WERI-Rb-1 (cell line): ENCODE data around the gene ENKD1.

ENCODE experiments used
- DNase-seq: peaks from one replicate; pipeline ENCODE4 v3.0.0-alpha.2; 2020
- H3K27ac ChIP-seq: fragments of 250-450 bp; sonication (Bioruptor Pico); 2 replicates; pipeline ENCODE4 v1.5.1; 2020; ENCODE audit warnings: mild to moderate bottlenecking, moderate library complexity
- H3K27me3 ChIP-seq: fragments of 250-450 bp; sonication (Bioruptor Pico); 2 replicates; pipeline ENCODE4 v1.5.1; 2021; ENCODE audit warnings: mild to moderate bottlenecking, low read depth, moderate library complexity; ENCODE audit not compliant: insufficient read depth, severe bottlenecking
- H3K36me3 ChIP-seq: fragments of 250-450 bp; sonication (Bioruptor Pico); 2 replicates; pipeline ENCODE4 v1.5.1; 2020; ENCODE audit warnings: mild to moderate bottlenecking, moderate library complexity
- H3K4me3 ChIP-seq: 2 replicates; pipeline ENCODE4 v1.5.1; 2011; ENCODE audit warnings: low read depth, mild to moderate bottlenecking, control low read depth, low read length
- H3K9me3 ChIP-seq: fragments of 250-450 bp; sonication (Bioruptor Pico); 2 replicates; pipeline ENCODE4 v1.5.1; 2021; ENCODE audit warnings: mild to moderate bottlenecking, moderate library complexity; ENCODE audit not compliant: severe bottlenecking
- TF ChIP-seq, protein P1 (sequence below): IDR thresholded peaks from 2 replicates; pipeline ENCODE4 v1.5.1; 2011; ENCODE audit warnings: low read depth, mild to moderate bottlenecking, control low read depth, inconsistent platforms, low read length

Gene ENKD1

GRCh38 chr16:67673712-67674580 lies 7.4 kb upstream of the ENKD1 start:
- H3K27me3 ChIP-seq: no peaks in the 10 kb centered on the region
- H3K4me3 ChIP-seq: no peak overlapping the region
- TF ChIP-seq, protein P1, sequence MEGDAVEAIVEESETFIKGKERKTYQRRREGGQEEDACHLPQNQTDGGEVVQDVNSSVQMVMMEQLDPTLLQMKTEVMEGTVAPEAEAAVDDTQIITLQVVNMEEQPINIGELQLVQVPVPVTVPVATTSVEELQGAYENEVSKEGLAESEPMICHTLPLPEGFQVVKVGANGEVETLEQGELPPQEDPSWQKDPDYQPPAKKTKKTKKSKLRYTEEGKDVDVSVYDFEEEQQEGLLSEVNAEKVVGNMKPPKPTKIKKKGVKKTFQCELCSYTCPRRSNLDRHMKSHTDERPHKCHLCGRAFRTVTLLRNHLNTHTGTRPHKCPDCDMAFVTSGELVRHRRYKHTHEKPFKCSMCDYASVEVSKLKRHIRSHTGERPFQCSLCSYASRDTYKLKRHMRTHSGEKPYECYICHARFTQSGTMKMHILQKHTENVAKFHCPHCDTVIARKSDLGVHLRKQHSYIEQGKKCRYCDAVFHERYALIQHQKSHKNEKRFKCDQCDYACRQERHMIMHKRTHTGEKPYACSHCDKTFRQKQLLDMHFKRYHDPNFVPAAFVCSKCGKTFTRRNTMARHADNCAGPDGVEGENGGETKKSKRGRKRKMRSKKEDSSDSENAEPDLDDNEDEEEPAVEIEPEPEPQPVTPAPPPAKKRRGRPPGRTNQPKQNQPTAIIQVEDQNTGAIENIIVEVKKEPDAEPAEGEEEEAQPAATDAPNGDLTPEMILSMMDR: no peak
- DNase-seq: no peak
- no peak overlapping the region for H3K27ac ChIP-seq
- peaks cover 6% of the 10 kb centered on the region for H3K36me3 ChIP-seq
- no peaks in the 10 kb centered on the region for H3K9me3 ChIP-seq

GRCh38 chr16:67672739-67673662 lies 6.5 kb upstream of the ENKD1 start:
- no peak overlapping the region for H3K4me3 ChIP-seq

DNA sequence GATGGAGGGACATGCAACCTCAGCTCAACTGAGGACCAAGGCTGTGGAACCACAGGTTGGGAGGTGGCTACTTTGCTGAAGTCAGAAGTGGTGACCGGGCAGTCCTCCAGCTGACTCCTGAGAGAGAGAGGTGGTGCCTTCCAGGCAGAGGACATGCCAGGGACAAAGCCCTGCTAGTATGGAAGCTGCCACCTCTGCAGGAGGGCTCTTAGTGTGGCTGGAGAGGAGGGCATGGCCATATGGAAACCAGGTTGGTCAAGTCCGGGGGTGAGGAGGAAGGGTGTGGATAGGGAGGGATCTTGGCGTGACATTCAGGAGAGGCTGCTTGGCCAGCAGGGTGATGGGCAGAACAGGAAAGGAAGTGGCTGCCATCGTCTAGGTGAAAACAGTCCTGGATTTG lies 5.8 kb upstream of the ENKD1 start:
- TF ChIP-seq, protein P1: no peak
- H3K27me3 ChIP-seq: no peaks in the 10 kb centered on the region
- peaks cover 1% of the 10 kb centered on the region for H3K36me3 ChIP-seq
- H3K4me3 ChIP-seq: no peak overlapping the region
- no peaks in the 10 kb centered on the region for H3K9me3 ChIP-seq
- no peak for DNase-seq
- H3K27ac ChIP-seq: no peak overlapping the region

More at GRCh38 chr16:67672739-67673662, 6.5 kb upstream of the ENKD1 start:
- Histone ChIP-seq H3K9me3 (no peaks in the 10 kb centered on the region), H3K27ac (no peak overlapping the region), H3K36me3 (peaks cover 6% of the 10 kb centered on the region), H3K27me3 (no peaks in the 10 kb centered on the region)
- DNase-seq: peak; percentile 74
- TF ChIP-seq, protein P1: peak; percentile 87

DNA sequence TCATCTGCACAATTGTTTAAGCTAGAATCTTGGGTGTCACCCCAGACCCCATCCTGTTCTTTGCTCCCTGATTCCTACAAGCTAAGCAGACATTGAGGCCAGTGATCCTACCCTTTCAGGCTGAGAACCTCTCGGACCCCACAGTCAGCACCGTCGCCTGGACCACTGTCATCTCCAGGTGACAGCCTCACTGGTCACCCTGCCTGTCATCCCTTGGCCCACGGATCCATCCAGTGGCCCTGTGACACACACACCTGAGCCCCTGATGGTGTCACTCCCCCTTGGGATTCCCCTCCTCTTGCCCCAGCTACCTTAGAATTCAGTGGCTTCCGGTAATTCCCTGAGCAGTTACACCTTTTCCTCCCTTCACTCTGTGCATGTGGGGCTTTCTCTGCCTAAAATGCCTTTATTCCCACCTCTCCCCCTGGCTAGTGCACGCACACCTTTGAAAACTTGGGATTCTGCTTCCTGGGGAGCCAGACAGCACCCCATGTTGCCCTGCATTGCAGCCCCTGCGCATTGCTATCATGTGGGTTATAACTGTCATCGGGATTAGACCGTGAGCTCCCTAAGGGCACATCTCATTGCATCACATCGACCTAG lies 3.0 kb upstream of the ENKD1 start:
- TF ChIP-seq, protein P1: no peak
- Histone ChIP-seq H3K9me3 (no peaks in the 10 kb centered on the region), H3K27me3 (no peaks in the 10 kb centered on the region), H3K36me3 (peaks cover 2% of the 10 kb centered on the region), H3K27ac (no peak overlapping the region), H3K4me3 (no peak overlapping the region)
- no peak for DNase-seq

DNA sequence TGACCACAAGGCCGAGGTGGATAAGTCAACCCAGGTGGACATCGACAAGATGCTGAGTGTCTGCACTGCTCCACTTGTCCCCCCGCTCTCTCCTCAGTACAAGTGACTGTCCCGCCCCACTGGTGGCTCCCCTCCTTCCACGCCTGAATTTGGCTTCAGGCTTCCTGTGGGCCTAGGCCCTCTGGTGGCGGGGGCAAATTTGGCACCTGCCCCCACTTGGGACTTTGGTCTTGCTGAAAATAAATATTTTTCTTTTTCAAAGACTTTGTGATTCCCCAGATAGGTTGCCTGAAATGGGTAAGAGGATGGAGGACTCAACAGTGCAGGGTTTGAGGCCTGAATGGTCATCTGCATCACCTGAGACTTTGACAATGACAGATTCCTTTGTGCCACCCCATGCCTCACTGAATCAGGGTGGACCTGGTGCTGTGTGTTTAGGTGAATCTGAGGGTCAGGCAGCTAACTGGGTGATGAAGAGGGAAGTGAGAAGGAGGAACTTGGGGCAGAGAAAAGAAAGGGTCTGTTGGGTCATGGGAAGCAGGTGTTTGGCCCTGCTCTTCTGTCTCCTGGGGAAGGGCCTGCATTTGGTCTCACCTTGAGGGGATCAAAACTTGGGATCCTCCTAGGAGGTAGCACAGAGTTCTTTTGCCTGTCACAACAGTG lies 2.1 kb upstream of the ENKD1 start:
- Histone ChIP-seq H3K9me3 (no peaks in the 10 kb centered on the region), H3K27ac (peak overlapping the region; percentile 25), H3K4me3 (no peak overlapping the region), H3K36me3 (peaks cover 12% of the 10 kb centered on the region), H3K27me3 (no peaks in the 10 kb centered on the region)
- no peak for DNase-seq
- TF ChIP-seq, protein P1: 0 out of 2 replicates have a peak, but pooled peaks have one; percentile 9
